Stimulated activated CD4-positive, alpha-beta T cell treated with anti-CD3 and anti-CD28 coated beads, TNF-alpha, amount 100 ng/mL, for 1 hour (primary cell): ENCODE data around the gene DYNC1LI2.

Experiments used
- DNase-seq, 3 donors: peaks; one replicate each; pipeline ENCODE4 v3.0.0-alpha.2; 2020; ENCODE audit warnings: low read depth in 3 of 3, low spot score in 1 of 3

Gene DYNC1LI2

GRCh38 chr16:66740533-66740932 lies 10.9 kb downstream of the DYNC1LI2 start:
- DNase-seq: no peak

GRCh38 chr16:66740010-66740409 lies 11.4 kb downstream of the DYNC1LI2 start:
- no peak for DNase-seq

- DNase-seq: no peak
Measured at GRCh38 chr16:66735891-66736290, 15.5 kb downstream of the DYNC1LI2 start.

- no peak for DNase-seq
Measured at GRCh38 chr16:66731101-66731500, 20.3 kb downstream of the DYNC1LI2 start.

GRCh38 chr16:66728804-66729203 lies 22.6 kb downstream of the DYNC1LI2 start:
- DNase-seq: no peak

- DNase-seq: no peak
Measured at GRCh38 chr16:66728117-66728787, 23.2 kb downstream of the DYNC1LI2 start.

GRCh38 chr16:66720766-66721165 lies 30.6 kb downstream of the DYNC1LI2 start:
- DNase-seq: no peak

GRCh38 chr16:66719246-66719645 lies 32.2 kb downstream of the DYNC1LI2 start:
- DNase-seq: no peak

- DNase-seq: no peak
Measured at GRCh38 chr16:66717776-66718175, 33.6 kb downstream of the DYNC1LI2 start.

- DNase-seq: no peak
Measured at GRCh38 chr16:66717112-66717675, 34.2 kb downstream of the DYNC1LI2 start.

- no peak for DNase-seq
Measured at GRCh38 chr16:66714654-66715307, 36.6 kb downstream of the DYNC1LI2 start.

- no peak for DNase-seq
Measured at GRCh38 chr16:66714062-66714461, 37.3 kb downstream of the DYNC1LI2 start.

- no peak for DNase-seq
Measured at GRCh38 chr16:66713076-66713475, 38.3 kb downstream of the DYNC1LI2 start.

GRCh38 chr16:66712512-66712911 lies 38.9 kb downstream of the DYNC1LI2 start:
- DNase-seq: no peak

- no peak for DNase-seq
Measured at GRCh38 chr16:66711581-66711980, 39.8 kb downstream of the DYNC1LI2 start.

GRCh38 chr16:66706506-66706880 lies 44.9 kb downstream of the DYNC1LI2 start:
- no peak for DNase-seq

- DNase-seq: no peak
Measured at GRCh38 chr16:66705790-66706505, 45.5 kb downstream of the DYNC1LI2 start.

- no peak for DNase-seq
Measured at GRCh38 chr16:66703406-66704215, 47.8 kb downstream of the DYNC1LI2 start.

- no peak for DNase-seq
Measured at GRCh38 chr16:66701516-66701915, 49.9 kb downstream of the DYNC1LI2 start.

- no peak for DNase-seq
Measured at GRCh38 chr16:66701026-66701425, 50.4 kb downstream of the DYNC1LI2 start.

GRCh38 chr16:66699898-66700297 lies 51.5 kb downstream of the DYNC1LI2 start:
- no peak for DNase-seq
